Measurements from ENCODE around the gene STRN3.
A peak's percentile ranks its signal among the peaks of the same experiment; 100 is the strongest.
"Not testable (repeated sequence)": the region's sequence is repeated elsewhere in the genome, so short reads cannot be mapped to it uniquely, and the experiment has no call there.

STRN3 gene

DNA sequence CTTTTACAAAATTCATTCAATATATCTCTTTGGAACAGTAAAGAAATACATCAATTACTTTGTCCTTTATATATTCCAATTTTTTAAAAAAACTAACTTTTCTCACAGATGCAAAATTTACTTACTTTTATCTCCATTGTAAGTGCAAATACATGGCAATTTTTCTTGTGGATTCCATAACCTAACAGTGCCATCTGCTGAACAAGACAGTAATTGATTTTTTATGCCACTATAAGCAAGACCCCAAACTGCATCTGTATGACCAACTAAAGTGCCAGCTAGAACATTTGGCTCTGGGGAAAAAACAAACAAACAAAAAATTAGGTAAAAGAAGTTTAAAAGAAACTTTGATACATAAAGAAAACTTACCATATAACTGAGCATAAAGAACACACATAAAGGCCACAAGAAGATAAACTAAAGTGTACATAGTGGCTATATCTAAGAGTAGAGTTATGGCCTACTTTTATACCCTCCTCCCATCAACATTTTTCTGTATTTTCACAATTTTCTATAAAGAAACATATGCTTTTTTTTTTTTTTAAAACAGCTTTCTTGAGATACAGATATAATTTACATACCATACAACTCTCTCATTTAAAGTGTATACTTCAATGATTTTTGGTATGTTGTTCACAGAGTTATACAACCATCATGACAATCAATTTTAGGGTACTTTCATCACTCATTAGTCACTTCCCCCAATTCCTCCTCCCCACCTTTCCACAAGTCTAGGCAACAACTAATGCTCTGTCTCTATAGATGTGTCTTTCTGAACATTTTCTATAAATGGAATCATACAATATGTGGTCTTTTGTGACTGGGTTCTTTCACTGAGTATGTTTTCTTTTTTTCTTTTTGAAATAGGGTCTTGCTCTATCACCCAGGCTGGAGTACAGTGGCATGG, 119.2 kb downstream of the STRN3 start:
- no peak for DNase-seq

DNA sequence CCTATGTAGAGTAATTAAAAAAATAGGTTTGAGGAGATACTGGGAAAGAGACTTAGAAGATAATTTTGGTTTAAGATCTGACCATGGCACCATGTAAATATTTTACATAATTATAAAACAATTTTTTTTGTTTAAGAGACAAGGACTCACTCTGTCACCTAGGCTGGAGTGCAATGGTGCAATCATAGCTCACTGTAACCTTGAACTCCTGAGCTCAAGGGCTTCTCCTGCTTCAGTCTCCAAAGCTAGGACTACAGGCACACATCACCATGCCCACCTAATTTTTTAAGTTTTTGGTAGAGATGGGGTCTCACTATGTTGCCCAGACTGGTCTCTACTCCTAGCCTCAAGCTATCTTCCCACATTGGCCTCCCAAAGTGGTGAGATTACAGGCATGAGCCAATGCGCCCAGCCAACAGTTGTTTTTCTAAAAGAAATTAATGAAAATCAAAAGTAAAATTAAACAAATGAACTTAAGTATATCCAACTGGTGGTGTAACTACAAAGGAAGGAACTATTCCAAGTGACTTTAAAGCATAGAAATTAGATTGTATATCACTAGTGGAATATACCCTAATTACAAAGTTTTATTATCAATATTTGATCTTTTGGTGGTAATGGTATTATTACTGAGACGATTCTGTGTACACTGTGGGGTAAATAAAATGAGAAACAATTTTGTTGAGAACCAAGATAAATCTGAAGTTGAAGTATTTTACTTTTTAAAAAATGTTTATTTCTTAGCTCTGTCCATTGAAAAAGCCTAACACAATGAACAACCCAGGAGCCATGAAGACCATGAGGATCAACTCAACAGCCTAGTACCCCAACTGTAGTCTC, 122.7 kb downstream of the STRN3 start:
- no peak for DNase-seq

DNA sequence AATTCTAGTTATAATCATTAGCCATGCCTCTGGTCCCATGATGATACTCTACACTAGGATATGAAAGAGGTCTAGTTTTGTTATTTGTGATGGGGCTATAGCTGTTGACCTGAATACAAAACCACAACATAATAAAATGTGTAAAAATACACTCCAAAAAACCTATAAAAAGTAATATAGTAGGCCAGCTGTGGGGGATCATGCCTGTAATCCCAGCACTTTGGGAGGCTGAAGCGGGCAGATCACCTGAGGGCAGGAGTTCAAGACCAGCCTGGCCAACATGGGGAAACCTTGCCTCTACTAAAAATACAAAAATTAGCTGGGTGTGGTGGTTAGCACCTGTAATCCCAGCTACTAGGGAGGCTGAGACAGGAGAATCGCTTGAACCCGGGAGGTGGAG, 129.1 kb downstream of the STRN3 start:
- not testable (repeated sequence) for DNase-seq

DNA sequence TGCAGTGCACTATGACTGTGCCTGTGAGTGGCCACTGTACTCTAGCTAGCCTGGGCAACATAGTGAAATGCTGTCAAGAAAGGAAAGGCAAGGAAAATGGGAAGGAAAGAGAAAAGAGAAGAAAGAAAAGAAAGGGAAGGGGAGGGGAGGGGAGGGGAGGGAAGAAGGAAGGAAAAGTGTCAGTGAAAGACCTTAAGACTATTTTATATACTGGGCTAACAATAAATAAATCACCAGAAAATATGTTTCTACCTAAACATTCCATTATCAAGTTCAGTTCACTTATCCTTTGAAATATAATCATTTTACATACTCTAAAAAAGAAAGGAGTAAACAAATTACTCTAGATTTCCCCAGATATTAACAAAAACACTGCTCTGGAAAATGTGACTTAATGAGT, 129.7 kb downstream of the STRN3 start:
- DNase-seq, result no peak

DNA sequence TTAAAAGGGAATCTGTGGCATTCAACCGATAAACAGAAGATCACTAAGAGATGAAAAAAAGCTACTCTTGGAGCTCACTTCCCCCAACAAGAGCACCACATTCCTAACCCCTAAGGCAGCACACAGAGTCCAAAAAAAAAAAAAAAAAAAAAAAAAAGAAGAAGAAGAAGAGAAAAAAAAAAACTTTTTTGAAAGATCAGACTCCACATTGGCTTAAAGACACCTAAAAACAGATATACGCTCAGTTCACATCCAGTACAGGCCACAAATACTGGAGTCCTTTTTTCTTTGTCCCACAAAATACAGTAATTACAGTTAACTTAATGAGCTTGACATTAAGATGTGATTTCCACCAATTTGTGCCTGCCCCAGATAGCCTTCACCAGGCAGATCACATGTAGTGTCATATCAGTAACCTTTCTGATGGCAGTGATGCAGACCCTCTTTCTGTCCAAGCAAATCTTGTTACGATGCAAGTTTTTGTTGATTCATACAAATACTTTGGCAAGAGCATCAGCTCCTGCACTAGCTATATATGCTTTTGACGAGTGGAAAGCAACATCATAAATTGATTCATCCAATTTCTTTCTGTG, 131.2 kb downstream of the STRN3 start:
- no peak for DNase-seq

DNA sequence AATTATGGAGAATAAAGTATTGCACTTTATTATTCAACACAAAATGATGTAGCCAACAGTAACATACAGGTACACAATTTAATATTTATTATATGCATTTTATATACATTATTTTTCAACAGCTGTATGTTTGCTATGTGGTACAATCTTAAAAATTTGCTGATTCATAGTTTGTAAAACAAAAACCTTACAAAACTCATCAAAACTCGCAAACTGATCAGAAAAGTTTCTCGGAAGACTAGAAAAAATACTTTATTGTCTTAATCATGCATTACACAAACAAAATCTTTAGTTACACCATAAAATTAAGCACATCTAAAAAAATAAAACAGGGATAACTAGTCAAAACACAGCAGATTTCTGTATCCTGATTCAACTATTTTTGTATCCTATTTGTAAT, 132.4 kb downstream of the STRN3 start:
- DNase-seq, result no peak

DNA sequence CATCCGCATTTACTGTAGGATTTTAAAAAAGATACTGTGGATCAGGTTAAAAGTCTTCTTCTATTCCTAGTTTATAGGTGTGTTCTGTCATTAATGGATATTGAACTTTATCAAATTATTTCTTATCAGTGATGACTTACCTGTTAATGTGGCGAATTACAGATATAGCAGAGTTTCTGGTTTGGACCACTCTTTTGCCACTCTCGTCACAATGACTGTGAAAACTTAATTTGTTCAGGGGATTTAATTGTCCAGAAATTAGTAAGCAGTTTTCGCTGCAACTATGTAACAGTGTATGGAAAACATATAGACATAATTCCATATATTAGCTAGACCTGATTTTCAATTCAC, 137.0 kb downstream of the STRN3 start:
- no peak for DNase-seq

DNA sequence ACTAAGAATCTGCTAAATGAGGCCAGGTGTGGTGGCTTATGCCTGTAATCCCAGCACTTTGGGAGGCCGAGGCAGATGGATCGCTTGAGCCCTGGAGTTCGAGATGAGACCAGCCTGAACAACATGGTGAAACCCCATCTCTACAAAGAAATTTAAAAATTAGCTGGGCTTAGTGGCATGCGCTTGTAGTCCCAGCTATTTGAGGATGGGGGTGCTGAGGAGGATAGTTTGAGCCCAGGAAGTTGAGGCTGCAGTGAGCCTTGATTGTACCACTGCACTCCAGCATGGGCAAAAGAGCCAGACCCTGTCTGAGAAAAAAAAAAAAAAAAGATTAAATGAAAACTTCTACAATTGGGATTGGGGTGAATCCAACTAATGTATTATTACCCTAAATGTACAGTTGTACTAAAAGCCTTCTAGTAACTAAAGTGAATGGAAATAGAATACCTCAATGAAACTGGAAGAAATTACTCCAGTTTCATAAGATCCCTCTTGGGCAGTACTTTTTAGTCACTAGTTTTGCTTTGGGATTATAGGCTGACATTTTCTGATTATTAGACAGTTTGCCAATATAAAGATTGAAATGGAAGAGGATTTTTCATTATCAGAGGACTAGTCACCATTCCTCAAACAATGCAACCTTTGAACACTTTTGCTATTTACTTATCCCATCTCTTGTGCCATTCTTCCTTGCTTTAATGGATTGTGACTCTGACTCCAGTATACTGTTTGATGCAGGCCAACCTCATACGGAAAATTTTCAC, 137.5 kb downstream of the STRN3 start:
- DNase-seq, result no peak

DNA sequence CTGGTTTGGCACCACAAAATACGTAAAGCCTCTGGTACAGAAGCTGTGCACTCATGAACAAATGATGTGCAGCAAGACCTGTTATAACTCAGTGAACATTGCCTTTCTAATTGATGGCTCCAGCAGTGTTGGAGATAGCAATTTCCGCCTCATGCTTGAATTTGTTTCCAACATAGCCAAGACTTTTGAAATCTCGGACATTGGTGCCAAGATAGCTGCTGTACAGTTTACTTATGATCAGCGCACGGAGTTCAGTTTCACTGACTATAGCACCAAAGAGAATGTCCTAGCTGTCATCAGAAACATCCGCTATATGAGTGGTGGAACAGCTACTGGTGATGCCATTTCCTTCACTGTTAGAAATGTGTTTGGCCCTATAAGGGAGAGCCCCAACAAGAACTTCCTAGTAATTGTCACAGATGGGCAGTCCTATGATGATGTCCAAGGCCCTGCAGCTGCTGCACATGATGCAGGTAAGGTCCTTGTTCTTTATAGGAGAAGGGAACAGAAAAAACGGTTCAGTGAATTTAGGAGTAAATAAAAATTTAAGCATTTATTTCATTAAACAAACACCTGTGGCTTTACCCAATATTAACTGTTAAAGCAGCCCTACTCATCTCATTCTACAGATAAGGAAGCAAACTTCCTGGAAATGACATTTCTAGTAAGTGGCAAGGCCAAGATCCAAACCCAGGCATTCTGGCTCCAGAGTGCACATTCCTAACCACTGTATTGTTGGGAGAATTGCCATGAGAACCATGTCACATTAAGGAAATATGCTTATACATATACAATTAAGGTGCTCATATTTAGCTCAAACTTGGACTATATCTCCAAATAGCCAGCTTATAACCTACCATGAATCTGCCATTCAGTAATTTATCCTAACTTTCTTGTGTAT, 140.1 kb downstream of the STRN3 start:
- no peak for DNase-seq

DNA sequence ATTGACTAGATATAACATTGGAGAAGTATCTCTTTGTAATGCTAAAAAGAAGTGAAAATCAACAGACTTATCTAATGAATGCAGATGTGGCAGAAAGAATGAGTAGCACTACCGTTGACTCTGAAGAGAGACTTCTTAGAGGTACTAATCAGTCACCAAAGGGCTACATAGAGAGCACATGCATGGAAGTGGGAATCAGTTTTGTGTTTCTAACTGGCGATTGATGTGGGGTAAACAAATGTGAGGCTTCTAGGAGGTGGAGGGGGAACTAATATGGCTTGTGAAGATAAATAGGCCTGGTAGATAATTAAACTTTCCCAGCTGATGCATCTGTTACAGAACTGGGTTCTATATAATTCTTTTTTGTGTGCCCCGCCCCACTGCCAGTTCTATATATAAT, 141.3 kb downstream of the STRN3 start:
- no peak for DNase-seq

DNA sequence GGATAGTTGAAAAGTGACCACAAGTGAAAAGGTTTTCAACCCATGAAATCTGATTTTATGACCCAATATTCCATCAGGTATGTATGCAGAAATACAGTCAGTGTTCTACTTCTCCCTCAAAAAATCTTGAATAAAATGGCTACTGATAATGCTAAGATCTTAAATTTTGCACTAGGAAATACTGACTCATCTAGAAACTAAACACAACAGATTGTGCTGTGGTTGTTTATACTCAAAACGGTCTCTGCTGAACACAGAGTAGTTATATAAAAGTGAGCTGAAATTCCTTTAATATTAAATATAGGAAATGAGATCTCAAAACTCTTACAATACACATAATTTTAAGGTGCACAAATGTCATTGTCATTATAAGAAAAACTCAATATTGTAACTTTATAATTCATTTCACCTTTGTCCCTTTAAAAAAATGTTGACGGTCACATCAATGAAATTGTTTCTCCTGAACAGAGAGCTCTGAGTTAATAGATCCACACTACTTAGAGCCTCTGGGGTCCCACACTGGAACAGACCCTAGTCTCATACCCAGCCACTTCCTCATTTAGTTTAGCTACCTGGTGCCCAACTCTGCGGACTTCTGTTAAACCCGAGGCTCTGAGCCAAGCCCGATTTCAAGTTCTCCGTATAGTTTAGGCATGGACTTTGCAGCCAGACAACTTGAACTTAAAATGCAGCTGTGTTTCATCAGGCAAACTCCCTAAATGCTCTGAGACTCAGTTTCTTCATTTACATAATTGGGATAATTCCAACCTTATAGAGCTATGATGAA, 142.5 kb downstream of the STRN3 start:
- DNase-seq, result no peak

DNA sequence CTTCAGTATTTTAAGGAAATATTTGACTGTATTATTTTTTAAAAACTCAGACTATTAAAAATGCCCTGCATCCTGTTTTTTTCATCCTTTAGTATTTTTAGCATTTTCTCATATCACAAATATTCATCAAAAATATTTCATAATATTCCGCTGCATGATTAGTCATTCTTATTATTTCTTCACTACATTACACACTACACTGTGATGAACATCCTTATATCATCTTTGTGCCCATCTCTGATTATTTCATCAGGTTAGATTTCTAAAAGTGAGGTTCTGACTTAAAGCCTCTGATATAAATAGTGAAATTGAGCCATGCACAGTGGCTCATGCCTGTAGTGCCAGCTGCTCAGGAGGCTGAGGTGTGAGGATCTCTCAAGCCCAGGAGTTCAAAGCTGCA, 143.7 kb downstream of the STRN3 start:
- no peak for DNase-seq

DNA sequence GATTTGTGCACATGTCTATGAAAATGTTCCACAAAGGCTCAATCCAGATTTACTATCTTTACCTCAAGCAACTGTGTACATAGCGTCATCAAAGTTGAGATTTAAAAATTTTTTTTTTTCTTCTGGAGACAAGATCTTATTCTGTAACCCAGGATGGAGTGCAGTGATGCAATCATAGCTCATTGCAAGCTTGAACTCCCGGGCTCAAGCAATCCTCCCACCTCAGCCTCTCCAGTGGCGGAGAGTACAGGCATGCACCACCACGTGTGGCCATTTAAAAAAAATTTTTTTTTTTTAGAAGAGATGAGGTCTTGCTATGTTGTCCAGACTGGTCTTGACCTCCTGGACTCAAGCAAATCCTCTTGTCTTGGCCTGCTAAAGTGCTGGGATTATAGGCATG, 149.5 kb downstream of the STRN3 start:
- no peak for DNase-seq

DNA sequence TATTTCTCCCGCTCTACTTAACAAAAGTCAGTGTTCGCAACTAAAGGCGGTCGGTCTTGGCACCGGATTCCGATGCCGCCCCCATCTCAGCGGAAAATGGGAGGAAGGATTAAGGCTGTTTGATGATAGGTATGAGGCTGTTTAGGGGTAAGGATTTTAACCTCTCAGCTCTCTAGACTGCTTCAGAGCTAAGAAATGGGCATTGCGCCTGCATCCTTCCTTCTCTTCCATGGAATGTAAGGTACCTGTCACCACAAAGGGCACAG, 150.5 kb downstream of the STRN3 start:
- no peak for DNase-seq

DNA sequence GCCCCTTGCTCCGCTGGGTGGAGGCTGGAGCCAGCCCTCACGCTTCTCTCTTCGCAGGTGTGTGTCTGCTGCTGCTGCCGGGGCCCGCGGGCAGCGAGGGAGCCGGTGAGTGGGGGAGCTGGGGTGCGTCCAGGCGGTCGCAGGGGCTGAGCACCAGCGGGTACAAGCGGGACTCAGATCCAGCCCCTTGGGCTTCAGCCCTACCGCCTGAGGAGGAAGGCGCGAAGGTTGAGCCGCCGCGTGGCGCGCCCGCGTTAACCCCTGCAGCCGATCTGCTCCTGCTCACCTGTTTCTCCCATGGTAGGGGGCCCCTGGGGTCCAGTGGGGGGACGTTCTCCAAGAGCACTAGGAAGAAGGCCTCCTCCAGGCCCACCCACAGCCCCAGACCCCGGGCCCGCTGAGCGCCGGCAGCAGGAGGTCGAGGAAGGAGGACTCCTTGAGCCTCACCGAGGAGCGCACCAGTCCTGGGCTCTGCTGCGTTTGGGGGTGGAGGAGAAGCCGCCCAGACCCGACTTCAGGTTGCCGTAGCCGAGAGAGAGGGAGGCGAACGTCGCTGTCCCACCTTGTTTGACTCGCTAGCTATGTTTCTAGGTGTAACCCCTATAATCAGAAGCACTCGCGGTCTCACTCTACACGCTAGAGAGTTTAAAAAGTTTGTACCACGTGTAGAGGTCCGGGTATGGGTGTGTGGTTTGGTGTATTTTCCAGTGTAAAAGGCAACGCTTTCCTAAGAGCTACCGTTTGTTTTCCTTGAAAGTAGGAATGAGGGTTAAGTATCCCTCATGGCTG, 151.0 kb downstream of the STRN3 start:
- peak; percentile 15 for DNase-seq

DNA sequence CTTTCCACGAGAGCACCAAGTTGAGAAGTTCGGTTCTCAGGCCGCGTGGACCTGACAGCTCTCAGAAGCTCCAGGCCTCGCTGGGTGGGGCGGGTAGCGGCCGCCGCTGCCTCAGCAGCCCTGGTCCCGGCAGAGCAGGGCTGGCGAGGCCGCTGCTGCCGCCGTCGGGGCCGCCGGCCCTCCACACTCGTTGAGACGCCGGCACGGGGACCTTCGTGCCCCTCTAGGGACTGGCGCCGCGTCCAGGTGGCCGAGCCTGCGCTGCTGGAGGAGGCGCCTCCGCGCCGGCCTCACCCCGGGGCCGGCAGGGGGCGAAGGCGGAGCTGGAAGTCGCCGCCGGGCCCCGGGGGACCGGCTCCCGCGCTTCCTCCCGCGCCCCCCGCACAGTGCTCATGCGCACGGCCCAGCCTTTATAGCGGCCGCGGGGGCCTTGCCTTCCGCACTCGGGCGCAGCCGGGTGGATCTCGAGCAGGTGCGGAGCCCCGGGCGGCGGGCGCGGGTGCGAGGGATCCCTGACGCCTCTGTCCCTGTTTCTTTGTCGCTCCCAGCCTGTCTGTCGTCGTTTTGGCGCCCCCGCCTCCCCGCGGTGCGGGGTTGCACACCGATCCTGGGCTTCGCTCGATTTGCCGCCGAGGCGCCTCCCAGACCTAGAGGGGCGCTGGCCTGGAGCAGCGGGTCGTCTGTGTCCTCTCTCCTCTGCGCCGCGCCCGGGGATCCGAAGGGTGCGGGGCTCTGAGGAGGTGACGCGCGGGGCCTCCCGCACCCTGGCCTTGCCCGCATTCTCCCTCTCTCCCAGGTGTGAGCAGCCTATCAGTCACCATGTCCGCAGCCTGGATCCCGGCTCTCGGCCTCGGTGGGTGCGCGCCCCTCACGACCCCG, 151.8 kb downstream of the STRN3 start, which contains the start of gene COCH:
Gene COCH, plus strand, starts transcription at position 440 of the 879 bp plus-strand sequence. Its CDS starts 380 bp downstream, at position 820.
- peak; percentile 22 for DNase-seq

DNA sequence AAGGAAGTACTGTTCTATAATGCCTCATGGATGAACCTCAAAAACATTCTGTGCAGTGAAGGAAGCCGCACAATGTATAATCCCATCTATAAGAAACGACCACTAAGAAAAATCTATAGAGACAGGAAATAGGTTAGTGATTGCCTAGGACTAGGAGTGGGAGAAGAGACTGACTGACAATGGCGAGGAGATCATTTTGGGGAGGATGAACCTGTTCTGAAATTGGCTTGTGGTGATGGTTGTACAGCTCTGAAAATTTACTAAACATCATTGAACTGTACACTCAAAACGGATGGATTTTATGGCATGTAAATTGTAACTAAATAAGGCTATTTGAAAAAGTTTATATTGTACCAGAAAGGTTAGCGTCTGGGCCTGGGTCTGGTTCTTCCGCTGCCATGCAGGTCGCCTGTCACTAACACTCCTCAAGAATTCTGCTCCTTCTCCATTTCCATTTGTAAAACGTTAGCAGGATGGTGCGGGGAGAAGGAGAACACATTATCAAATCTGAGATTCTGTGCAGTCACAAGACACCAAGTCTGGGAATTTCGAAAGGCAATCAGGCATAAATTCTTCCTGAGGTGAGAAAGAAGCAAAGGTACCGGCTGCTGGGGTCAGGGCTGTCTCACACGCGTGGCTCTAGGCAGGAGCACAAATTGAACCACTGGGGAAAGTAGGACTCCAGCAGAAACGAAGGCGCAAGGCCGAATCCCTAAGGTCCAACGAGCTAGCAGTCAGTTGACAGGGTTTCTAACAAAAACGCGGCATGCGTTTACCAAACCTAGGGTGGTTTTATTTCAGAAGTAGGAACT, 152.7 kb downstream of the STRN3 start:
- no peak for DNase-seq

DNA sequence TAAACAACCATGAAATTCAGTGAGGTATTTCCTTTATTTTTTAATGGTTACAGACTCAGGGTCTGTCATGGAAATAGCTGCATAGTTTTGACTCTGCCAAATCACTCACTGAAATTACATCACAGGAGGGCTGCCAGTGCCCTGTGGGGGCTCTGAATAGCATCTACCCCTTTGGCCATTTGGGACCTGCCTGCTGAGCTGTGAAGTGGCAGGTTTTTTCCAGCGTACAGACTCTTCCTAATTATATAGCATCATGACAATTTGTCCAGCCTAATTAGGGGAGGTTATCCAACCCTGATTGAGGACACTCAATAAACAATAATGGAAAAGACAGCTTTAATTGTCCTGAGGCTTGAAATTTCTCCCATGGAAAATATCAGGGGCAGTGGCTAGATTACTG, 153.6 kb downstream of the STRN3 start:
- no peak for DNase-seq
